Esophagus squamous epithelium (tissue), 4 donors: ENCODE data around the gene LTB4R2.

ENCODE experiments used
- CTCF ChIP-seq, 6 experiments: fragments of 450-650 bp in 4 of 6; fragments of 200-600 bp in 2 of 6; sonication (generic) in 2 of 6; IDR thresholded peaks; one replicate each; pipeline ENCODE4 v1.5.1; 2016 to 2019; ENCODE audit warnings: antibody characterized with exemption in 6 of 6, mild to moderate bottlenecking in 4 of 6, moderate library complexity in 4 of 6
- POLR2A ChIP-seq, 4 donors: fragments of 450-650 bp; IDR thresholded peaks; one replicate each; pipeline ENCODE4 v1.6.1; 2017; ENCODE audit warnings: antibody characterized with exemption in 4 of 4, mild to moderate bottlenecking in 4 of 4, moderate library complexity in 3 of 4

GRCh38 chr14:24291446-24292117 lies 18.4 kb upstream of the LTB4R2 start:
- no peak for TF ChIP-seq POLR2A (IDR thresholded peaks at IDR 0.05)
- TF ChIP-seq CTCF (IDR thresholded peaks at IDR 0.05), result no peak
